Tibial nerve (tissue), 3 donors: ENCODE data around the gene TGM6.

Experiments
- POLR2A ChIP-seq, 2 donors: fragments of 450-650 bp; IDR thresholded peaks; one replicate each; pipeline ENCODE4 v1.6.1; 2017; ENCODE audit warnings: antibody characterized with exemption in 2 of 2, mild to moderate bottlenecking in 2 of 2, moderate library complexity in 2 of 2
- TF ChIP-seq, protein P1 (sequence below), 5 experiments: fragments of 200-600 bp in 3 of 5; fragments of 450-650 bp in 2 of 5; sonication (generic) in 3 of 5; IDR thresholded peaks; one replicate each; pipeline ENCODE4 v1.5.1; 2016 to 2019; ENCODE audit warnings: antibody characterized with exemption in 5 of 5, mild to moderate bottlenecking in 3 of 5, moderate library complexity in 2 of 5

DNA sequence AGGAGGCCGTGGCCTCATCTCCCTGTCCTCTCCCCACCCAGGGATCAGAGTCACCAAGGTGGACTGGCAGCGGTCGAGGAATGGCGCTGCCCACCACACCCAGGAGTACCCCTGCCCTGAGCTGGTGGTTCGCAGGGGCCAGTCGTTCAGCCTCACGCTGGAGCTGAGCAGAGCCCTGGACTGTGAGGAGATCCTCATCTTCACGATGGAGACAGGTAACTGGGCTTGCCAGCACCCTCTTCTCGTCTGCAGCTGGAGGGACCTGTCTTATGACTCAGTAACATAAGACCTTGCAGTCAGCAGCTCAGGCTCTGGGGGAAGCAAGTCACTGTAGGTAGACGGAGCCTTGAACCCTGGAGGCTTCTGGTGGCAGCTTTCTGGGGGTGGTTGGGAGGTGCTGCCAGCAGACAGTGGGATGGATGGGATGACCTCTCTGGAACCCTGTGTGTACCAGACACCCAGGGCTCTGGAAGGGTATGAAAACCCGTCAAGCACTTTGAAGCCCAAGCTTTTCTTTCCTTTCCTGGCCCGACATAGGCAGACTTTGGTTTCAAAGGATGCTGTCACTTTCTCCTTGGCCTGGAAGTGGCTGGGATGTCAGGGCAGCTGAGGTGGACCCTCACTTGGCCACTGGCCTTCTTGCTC lies 13.8 kb downstream of the TGM6 start:
- TF ChIP-seq, protein P1, sequence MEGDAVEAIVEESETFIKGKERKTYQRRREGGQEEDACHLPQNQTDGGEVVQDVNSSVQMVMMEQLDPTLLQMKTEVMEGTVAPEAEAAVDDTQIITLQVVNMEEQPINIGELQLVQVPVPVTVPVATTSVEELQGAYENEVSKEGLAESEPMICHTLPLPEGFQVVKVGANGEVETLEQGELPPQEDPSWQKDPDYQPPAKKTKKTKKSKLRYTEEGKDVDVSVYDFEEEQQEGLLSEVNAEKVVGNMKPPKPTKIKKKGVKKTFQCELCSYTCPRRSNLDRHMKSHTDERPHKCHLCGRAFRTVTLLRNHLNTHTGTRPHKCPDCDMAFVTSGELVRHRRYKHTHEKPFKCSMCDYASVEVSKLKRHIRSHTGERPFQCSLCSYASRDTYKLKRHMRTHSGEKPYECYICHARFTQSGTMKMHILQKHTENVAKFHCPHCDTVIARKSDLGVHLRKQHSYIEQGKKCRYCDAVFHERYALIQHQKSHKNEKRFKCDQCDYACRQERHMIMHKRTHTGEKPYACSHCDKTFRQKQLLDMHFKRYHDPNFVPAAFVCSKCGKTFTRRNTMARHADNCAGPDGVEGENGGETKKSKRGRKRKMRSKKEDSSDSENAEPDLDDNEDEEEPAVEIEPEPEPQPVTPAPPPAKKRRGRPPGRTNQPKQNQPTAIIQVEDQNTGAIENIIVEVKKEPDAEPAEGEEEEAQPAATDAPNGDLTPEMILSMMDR (IDR thresholded peaks at IDR 0.05): no peak
- TF ChIP-seq POLR2A (IDR thresholded peaks at IDR 0.05): no peak
